SK-N-SH treated with all-trans-retinoic acid at 6 μM for 48 hours (cell line): Measurements from ENCODE around the gene TST.

Experiments used
- ARNTL ChIP-seq: fragments of 450-650 bp; formaldehyde crosslinking; IDR thresholded peaks from 2 replicates; pipeline ENCODE4 v1.5.0; 2020; ENCODE audit warnings: low read depth, mild to moderate bottlenecking, moderate library complexity, borderline replicate concordance
- OSR1 ChIP-seq: fragments of 250-450 bp; sonication (Bioruptor Pico); IDR thresholded peaks from 2 replicates; pipeline ENCODE4 v1.8.0; 2022; ENCODE audit warnings: moderate library complexity, mild to moderate bottlenecking, inconsistent platforms
- TSHZ2 ChIP-seq: fragments of 250-450 bp; sonication (Bioruptor Pico); IDR thresholded peaks from 2 replicates; pipeline ENCODE4 v1.5.0; 2020; ENCODE audit warnings: mild to moderate bottlenecking, moderate library complexity
- ZFP3 ChIP-seq: fragments of 250-450 bp; sonication (Bioruptor Pico); IDR thresholded peaks from 2 replicates; pipeline ENCODE4 v1.5.0; 2020; ENCODE audit warnings: mild to moderate bottlenecking, moderate library complexity
- TF ChIP-seq, protein P1 (sequence below): fragments of 250-450 bp; sonication (Bioruptor Pico); IDR thresholded peaks from 2 replicates; pipeline ENCODE4 v1.8.0; 2020; ENCODE audit warnings: mild to moderate bottlenecking, moderate library complexity, borderline replicate concordance
- TF ChIP-seq, protein P2 (sequence below): fragments of 250-450 bp; sonication (Bioruptor Pico); IDR thresholded peaks from 2 replicates; pipeline ENCODE4 v1.8.0; 2021; ENCODE audit warnings: low read depth, mild to moderate bottlenecking, moderate library complexity, borderline replicate concordance
- TF ChIP-seq, protein P3 (sequence below): fragments of 250-450 bp; sonication (Bioruptor Pico); IDR thresholded peaks from 2 replicates; pipeline ENCODE4 v1.5.1; 2020; ENCODE audit warnings: low read depth, mild to moderate bottlenecking, moderate library complexity

- TF ChIP-seq, protein P1, sequence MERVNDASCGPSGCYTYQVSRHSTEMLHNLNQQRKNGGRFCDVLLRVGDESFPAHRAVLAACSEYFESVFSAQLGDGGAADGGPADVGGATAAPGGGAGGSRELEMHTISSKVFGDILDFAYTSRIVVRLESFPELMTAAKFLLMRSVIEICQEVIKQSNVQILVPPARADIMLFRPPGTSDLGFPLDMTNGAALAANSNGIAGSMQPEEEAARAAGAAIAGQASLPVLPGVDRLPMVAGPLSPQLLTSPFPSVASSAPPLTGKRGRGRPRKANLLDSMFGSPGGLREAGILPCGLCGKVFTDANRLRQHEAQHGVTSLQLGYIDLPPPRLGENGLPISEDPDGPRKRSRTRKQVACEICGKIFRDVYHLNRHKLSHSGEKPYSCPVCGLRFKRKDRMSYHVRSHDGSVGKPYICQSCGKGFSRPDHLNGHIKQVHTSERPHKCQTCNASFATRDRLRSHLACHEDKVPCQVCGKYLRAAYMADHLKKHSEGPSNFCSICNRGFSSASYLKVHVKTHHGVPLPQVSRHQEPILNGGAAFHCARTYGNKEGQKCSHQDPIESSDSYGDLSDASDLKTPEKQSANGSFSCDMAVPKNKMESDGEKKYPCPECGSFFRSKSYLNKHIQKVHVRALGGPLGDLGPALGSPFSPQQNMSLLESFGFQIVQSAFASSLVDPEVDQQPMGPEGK, result no peak
- TF ChIP-seq OSR1 (CRISPR knock-in tag) (no peak), TSHZ2 (CRISPR knock-in tag) (no peak), ZFP3 (CRISPR knock-in tag) (no peak), ARNTL (CRISPR knock-in tag) (no peak)
- TF ChIP-seq, protein P2, sequence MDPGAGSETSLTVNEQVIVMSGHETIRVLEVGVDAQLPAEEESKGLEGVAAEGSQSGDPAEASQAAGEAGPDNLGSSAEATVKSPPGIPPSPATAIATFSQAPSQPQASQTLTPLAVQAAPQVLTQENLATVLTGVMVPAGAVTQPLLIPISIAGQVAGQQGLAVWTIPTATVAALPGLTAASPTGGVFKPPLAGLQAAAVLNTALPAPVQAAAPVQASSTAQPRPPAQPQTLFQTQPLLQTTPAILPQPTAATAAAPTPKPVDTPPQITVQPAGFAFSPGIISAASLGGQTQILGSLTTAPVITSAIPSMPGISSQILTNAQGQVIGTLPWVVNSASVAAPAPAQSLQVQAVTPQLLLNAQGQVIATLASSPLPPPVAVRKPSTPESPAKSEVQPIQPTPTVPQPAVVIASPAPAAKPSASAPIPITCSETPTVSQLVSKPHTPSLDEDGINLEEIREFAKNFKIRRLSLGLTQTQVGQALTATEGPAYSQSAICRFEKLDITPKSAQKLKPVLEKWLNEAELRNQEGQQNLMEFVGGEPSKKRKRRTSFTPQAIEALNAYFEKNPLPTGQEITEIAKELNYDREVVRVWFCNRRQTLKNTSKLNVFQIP (CRISPR knock-in tag), result no peak
- TF ChIP-seq, protein P3, sequence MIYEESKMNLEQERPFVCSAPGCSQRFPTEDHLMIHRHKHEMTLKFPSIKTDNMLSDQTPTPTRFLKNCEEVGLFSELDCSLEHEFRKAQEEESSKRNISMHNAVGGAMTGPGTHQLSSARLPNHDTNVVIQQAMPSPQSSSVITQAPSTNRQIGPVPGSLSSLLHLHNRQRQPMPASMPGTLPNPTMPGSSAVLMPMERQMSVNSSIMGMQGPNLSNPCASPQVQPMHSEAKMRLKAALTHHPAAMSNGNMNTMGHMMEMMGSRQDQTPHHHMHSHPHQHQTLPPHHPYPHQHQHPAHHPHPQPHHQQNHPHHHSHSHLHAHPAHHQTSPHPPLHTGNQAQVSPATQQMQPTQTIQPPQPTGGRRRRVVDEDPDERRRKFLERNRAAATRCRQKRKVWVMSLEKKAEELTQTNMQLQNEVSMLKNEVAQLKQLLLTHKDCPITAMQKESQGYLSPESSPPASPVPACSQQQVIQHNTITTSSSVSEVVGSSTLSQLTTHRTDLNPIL, result no peak
Measured at GRCh38 chr22:37012262-37012904, 6.9 kb downstream of the TST start.
